CD14-positive monocyte (primary cell): Measurements from ENCODE around the gene CYBRD1. TPM values are rescaled to one million over a fixed set of nuclear protein-coding genes. Genes with fewer than 3 reads are reported as not detected.

ENCODE experiments used
- DNase-seq, 3 donors: peaks; one replicate each; pipeline ENCODE4 v3.0.0-alpha.2; 2011 to 2022
- H2AFZ ChIP-seq: 2 replicates; pipeline ENCODE4 v1.6.0; 2012; ENCODE audit warnings: mild to moderate bottlenecking, low read depth, low read length, inconsistent platforms; ENCODE audit not compliant: insufficient read depth, poor library complexity, severe bottlenecking
- H3K27ac ChIP-seq, 2 donors: 1 replicate in 1 of 2; 2 replicates in 1 of 2; pipeline ENCODE4 v1.5.1; 2012 to 2013; ENCODE audit warnings: low read length in 2 of 2, control low read depth in 1 of 2, inconsistent platforms in 1 of 2, low read depth in 1 of 2, mild to moderate bottlenecking in 1 of 2
- H3K27me3 ChIP-seq, 2 donors: one replicate each; pipeline versions ENCODE4 v1.6.0 to v1.6.1; 2011 to 2013; ENCODE audit warnings: low read length in 2 of 2; ENCODE audit not compliant: control insufficient read depth in 2 of 2, insufficient read depth in 2 of 2
- H3K36me3 ChIP-seq, 2 donors: replicated peaks in 1 of 2; 1 replicate in 1 of 2; 2 replicates in 1 of 2; pipeline versions ENCODE4 v1.5.1 to v1.6.1; 2012 to 2013; ENCODE audit warnings: low read length in 2 of 2, control low read depth in 1 of 2, inconsistent platforms in 1 of 2, mild to moderate bottlenecking in 1 of 2; ENCODE audit not compliant: insufficient read depth in 2 of 2, control insufficient read depth in 1 of 2
- H3K4me1 ChIP-seq, 2 donors: 1 replicate in 1 of 2; 2 replicates in 1 of 2; pipeline versions ENCODE4 v1.5.1 to v1.6.1; 2012 to 2013; ENCODE audit warnings: low read length in 2 of 2, control low read depth in 1 of 2, inconsistent platforms in 1 of 2, mild to moderate bottlenecking in 1 of 2, moderate library complexity in 1 of 2; ENCODE audit not compliant: insufficient read depth in 2 of 2, control insufficient read depth in 1 of 2
- H3K4me2 ChIP-seq: replicated peaks from 2 replicates; pipeline ENCODE3; 2012; ENCODE audit warnings: low read length, moderate library complexity, mild to moderate bottlenecking; ENCODE audit not compliant: poor library complexity, severe bottlenecking; ENCODE audit errors: extremely low read depth
- H3K4me3 ChIP-seq, 3 experiments: fragments of 200-600 bp in 1 of 3; sonication (generic) in 1 of 3; replicated peaks in 1 of 3; 1 replicate in 2 of 3; 2 replicates in 1 of 3; pipeline ENCODE4 v1.5.1; 2011 to 2013; ENCODE audit warnings: low read length in 3 of 3, mild to moderate bottlenecking in 3 of 3, control low read depth in 2 of 3, low read depth in 2 of 3, inconsistent platforms in 1 of 3, moderate library complexity in 1 of 3
- H3K79me2 ChIP-seq: 2 replicates; pipeline ENCODE4 v1.6.0; 2012; ENCODE audit warnings: mild to moderate bottlenecking, control low read depth, inconsistent platforms, low read length, moderate library complexity; ENCODE audit not compliant: insufficient read depth
- H3K9ac ChIP-seq: 2 replicates; pipeline ENCODE4 v1.6.0; 2017; ENCODE audit warnings: low read length, mild to moderate bottlenecking; ENCODE audit not compliant: insufficient read depth, poor library complexity, severe bottlenecking
- H3K9me3 ChIP-seq, 2 donors: replicated peaks in 1 of 2; 1 replicate in 1 of 2; 2 replicates in 1 of 2; pipeline versions ENCODE4 v1.5.1 to v1.6.1; 2012 to 2013; ENCODE audit warnings: low read length in 2 of 2, control low read depth in 1 of 2; ENCODE audit not compliant: control insufficient read depth in 1 of 2, insufficient read depth in 1 of 2
- H4K20me1 ChIP-seq: 2 replicates; pipeline ENCODE4 v1.6.0; 2012; ENCODE audit warnings: mild to moderate bottlenecking, low read length, control low read depth, moderate library complexity; ENCODE audit not compliant: insufficient read depth
- H3K27ac Mint-ChIP-seq, 7 donors: one replicate each; pipeline ENCODE4 v1.8.0; 2020; ENCODE audit warnings: mild to moderate bottlenecking in 7 of 7, mixed read lengths in 7 of 7, moderate library complexity in 6 of 7, inconsistent platforms in 2 of 7
- H3K27me3 Mint-ChIP-seq, 3 donors: one replicate each; pipeline ENCODE4 v1.8.0; 2021 to 2022; ENCODE audit warnings: low read depth in 3 of 3, mild to moderate bottlenecking in 3 of 3, mixed read lengths in 3 of 3, moderate library complexity in 3 of 3, inconsistent platforms in 1 of 3
- H3K36me3 Mint-ChIP-seq, 2 donors: one replicate each; pipeline ENCODE4 v1.8.0; 2020; ENCODE audit warnings: mixed read lengths in 2 of 2, inconsistent platforms in 1 of 2, mild to moderate bottlenecking in 1 of 2
- H3K4me1 Mint-ChIP-seq: one replicate; pipeline ENCODE4 v1.8.0; 2020; ENCODE audit warnings: mild to moderate bottlenecking, mixed read lengths
- H3K4me3 Mint-ChIP-seq, 2 donors: one replicate each; pipeline ENCODE4 v1.8.0; 2020; ENCODE audit warnings: mild to moderate bottlenecking in 2 of 2, mixed read lengths in 2 of 2, moderate library complexity in 1 of 2
- H3K9me3 Mint-ChIP-seq, 7 donors: one replicate each; pipeline ENCODE4 v1.8.0; 2020 to 2022; ENCODE audit warnings: mixed read lengths in 7 of 7, mild to moderate bottlenecking in 6 of 7, moderate library complexity in 6 of 7, inconsistent platforms in 2 of 7
- WGBS: methylation state at CpG from one replicate; pipeline ENCODE4 v1.1.5; 2013; ENCODE audit warnings: missing lambda C conversion rate; ENCODE audit not compliant: insufficient coverage; 5-methylcytosine and 5-hydroxymethylcytosine counted together
- intact Hi-C, 2 donors: fragments of 100-400 bp; cut with micrococcal nuclease; formaldehyde crosslinking; loops; one replicate each; pipeline versions ENCODE4 v1.15.0 to v1.15.1; 2023
- polyA plus RNA-seq, 3 donors: library from polyadenylated mRNA; depleted of rRNA in 1 of 3; unstranded in 2 of 3; stranded (reverse) in 1 of 3; fragments of 300-500 nt in 2 of 3; fragments of >200 nt in 1 of 3; fragmentation: Illumina TruSeq in 2 of 3; gene quantifications; 1 replicate in 2 of 3; 2 replicates in 1 of 3; pipeline ENCODE4 v1.2.3, GENCODE V29; 2012 to 2021
- TF ChIP-seq, protein P1 (sequence below): fragments of 200-600 bp; IDR thresholded peaks from one replicate; pipeline ENCODE4 v1.8.0; 2022; ENCODE audit warnings: antibody characterized with exemption, mild to moderate bottlenecking

CYBRD1 gene
- polyA plus RNA-seq, 3 donors: 21.7 to 61.0 (median 47.3) TPM

DNA sequence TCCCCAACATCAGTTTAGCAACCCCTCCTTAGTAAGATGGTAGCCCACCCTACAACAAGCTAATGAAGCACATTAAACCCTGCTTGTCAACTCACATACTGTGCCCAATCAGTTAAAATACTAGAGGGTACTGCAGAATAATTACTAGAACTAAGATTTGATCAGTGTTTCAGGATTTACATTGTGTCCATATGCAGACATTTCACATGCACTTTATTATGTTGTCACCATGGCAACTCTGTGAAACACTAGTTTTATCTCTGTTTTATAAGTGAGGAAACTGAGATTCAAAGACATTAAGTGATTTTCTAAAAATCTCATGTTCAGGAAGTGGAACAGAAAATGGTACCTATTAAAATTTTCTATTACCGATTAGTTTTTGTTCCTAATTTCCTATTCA is 61.7 kb downstream of the CYBRD1 start:
- intact Hi-C loops: no loop called here
- H3K4me3 ChIP-seq: no peak overlapping the region
- H3K79me2 ChIP-seq: no peaks in the 10 kb centered on the region
- Mint-ChIP-seq H3K4me3 (no peak overlapping the region), H3K27ac (no peak overlapping the region), H3K36me3 (no peaks in the 10 kb centered on the region), H3K4me1 (peaks cover 28% of the 10 kb centered on the region), H3K27me3 (peaks cover 0 to 6% (median 0%) of the 10 kb centered on the region in 3 donors), H3K9me3 (peaks cover 0 to 2% (median 0%) of the 10 kb centered on the region in 7 donors)
- no CpG with 5 or more reads among the region's 1 CpG for WGBS
- H3K36me3 ChIP-seq: no peaks in the 10 kb centered on the region
- TF ChIP-seq, protein P1, sequence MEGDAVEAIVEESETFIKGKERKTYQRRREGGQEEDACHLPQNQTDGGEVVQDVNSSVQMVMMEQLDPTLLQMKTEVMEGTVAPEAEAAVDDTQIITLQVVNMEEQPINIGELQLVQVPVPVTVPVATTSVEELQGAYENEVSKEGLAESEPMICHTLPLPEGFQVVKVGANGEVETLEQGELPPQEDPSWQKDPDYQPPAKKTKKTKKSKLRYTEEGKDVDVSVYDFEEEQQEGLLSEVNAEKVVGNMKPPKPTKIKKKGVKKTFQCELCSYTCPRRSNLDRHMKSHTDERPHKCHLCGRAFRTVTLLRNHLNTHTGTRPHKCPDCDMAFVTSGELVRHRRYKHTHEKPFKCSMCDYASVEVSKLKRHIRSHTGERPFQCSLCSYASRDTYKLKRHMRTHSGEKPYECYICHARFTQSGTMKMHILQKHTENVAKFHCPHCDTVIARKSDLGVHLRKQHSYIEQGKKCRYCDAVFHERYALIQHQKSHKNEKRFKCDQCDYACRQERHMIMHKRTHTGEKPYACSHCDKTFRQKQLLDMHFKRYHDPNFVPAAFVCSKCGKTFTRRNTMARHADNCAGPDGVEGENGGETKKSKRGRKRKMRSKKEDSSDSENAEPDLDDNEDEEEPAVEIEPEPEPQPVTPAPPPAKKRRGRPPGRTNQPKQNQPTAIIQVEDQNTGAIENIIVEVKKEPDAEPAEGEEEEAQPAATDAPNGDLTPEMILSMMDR: no peak
- H3K27me3 ChIP-seq: no peaks in the 10 kb centered on the region
- no peaks in the 10 kb centered on the region for H3K9me3 ChIP-seq
- DNase-seq: no peak
- H4K20me1 ChIP-seq: no peaks in the 10 kb centered on the region
- H3K27ac ChIP-seq: no peak overlapping the region
- H3K4me1 ChIP-seq: peaks cover 15 to 24% of the 10 kb centered on the region in 2 donors
- H3K4me2 ChIP-seq: no peak overlapping the region
- H3K9ac ChIP-seq: no peak overlapping the region
- no peak overlapping the region for H2AFZ ChIP-seq

GRCh38 chr2:171587132-171587531 is 64.9 kb downstream of the CYBRD1 start:
- intact Hi-C loops: no loop called here
- Mint-ChIP-seq H3K27me3 (peaks cover 0 to 6% (median 2%) of the 10 kb centered on the region in 3 donors), H3K36me3 (no peaks in the 10 kb centered on the region), H3K27ac (peak overlapping the region in 6 of 7 donors; percentile 46 to 90 (median 81)), H3K4me3 (peak overlapping the region in 1 of 2 donors; percentile 55), H3K9me3 (peaks cover 0 to 5% (median 3%) of the 10 kb centered on the region in 7 donors), H3K4me1 (peaks cover 28% of the 10 kb centered on the region)
- Histone ChIP-seq H3K4me1 (peaks cover 15 to 24% of the 10 kb centered on the region in 2 donors), H3K36me3 (no peaks in the 10 kb centered on the region), H3K9me3 (peaks cover 0 to 4% of the 10 kb centered on the region in 2 donors), H3K27ac (peak overlapping the region; percentile 22 to 70), H4K20me1 (no peaks in the 10 kb centered on the region), H3K79me2 (no peaks in the 10 kb centered on the region), H2AFZ (peak overlapping the region; percentile 62), H3K4me2 (peak overlapping the region; percentile 36), H3K9ac (no peak overlapping the region), H3K27me3 (no peaks in the 10 kb centered on the region), H3K4me3 (no peak overlapping the region)
- TF ChIP-seq, protein P1: no peak
- 100% methylated on average over 1 of the region's 4 CpGs for WGBS
- no peak for DNase-seq
